Fibroblast of mammary gland (primary cell): Measurements from ENCODE around the gene MEGF9.

Source experiments
- DNase-seq: peaks from one replicate; pipeline ENCODE4 v3.0.0-alpha.2; 2010; ENCODE audit warnings: low read depth
- H3K4me3 ChIP-seq: 2 replicates; pipeline ENCODE4 v1.5.1; 2011; ENCODE audit warnings: low read depth, mild to moderate bottlenecking, low read length, moderate library complexity; ENCODE audit not compliant: control insufficient read depth
- CTCF ChIP-seq: conservative IDR thresholded peaks from 2 replicates; pipeline ENCODE4 v1.5.1; 2011; ENCODE audit warnings: low read depth, low read length, inconsistent platforms; ENCODE audit not compliant: control insufficient read depth, insufficient read depth

MEGF9 gene

GRCh38 chr9:120571443-120572257 is 142.6 kb downstream of the MEGF9 start:
- no peak for TF ChIP-seq CTCF
- peak; percentile 43 for DNase-seq
- H3K4me3 ChIP-seq, result no peak overlapping the region

DNA sequence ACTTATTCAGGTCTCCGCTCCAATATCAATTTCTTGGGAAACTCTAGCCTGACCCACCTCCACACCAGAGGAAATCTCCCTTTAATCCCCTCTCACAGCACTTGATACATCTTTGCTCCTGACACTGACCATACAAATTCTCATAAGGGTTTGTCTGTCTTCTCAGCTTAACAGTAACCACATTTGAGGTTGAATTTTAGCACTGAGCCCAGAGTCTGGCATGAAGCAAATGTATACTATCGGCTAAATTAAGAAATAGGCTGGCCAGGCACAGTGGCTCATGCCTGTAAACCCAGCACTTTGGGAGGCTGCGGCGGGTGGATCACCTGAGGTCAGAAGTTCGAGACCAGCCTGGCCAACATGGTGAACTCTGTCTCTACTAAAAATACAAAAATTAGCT is 144.0 kb downstream of the MEGF9 start:
- no peak for DNase-seq
- H3K4me3 ChIP-seq, result no peak overlapping the region
- no peak for TF ChIP-seq CTCF

DNA sequence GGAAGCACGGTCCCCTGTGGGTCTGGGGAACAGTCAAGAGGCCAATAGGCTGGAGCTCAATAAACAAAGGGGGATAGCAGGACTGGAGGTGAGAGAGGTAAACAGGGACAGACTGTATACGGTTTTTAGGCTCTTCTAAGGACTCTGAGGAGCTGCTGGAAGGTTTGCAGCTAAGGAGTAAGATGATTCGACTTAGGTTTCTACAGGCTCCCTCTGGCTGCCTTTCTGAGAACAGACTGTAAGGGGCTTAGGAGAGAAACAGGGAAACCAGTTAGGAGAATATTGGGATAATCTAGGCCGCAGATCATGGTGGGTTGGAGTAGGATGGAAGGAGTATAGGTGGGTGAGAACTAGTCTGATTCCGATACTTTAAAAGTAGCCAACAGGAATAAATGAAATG is 144.7 kb downstream of the MEGF9 start:
- no peak for TF ChIP-seq CTCF
- no peak overlapping the region for H3K4me3 ChIP-seq
- no peak for DNase-seq

DNA sequence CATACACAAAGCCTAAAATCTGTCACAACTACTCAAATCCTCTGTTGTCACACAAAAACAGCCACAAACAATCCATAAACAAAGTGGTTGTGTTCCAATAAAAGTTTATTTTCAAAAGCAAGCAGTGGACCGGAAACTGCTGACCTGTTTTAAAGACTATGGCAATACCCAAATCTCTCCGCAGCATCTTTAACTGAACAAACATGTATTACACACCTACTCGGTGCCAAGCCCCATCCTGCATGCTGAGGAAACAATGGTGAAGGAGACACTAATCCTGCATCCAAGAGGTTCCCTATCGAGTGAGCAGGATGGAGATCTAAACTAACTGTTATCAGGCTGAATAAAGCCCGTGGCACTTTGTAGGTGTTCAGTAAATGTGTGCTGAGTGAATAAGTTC is 145.5 kb downstream of the MEGF9 start:
- H3K4me3 ChIP-seq, result no peak overlapping the region
- no peak for TF ChIP-seq CTCF
- no peak for DNase-seq

GRCh38 chr9:120567874-120568273 is 146.4 kb downstream of the MEGF9 start:
- TF ChIP-seq CTCF, result no peak
- DNase-seq, result no peak
- no peak overlapping the region for H3K4me3 ChIP-seq

DNA sequence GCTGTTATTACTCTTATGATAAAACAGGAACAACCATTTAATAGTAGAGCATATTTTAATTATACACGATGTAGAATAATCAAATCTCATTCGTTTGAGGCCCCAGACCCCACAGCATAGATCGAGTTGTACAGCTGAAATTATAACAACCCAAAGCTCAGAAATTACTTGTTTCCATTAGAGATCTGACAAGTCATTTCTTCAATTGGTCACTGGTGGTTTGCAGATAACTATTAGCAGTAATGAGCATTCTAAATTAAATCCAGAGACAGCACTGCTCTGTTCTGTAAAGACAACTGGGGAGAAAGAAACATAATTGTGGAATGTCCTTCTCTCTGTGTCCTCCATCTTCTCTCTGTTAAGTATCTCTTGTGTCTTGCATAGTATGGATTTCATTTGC is 147.2 kb downstream of the MEGF9 start:
- no peak for DNase-seq
- H3K4me3 ChIP-seq, result no peak overlapping the region
- no peak for TF ChIP-seq CTCF
